GM12801 (cell line): ENCODE data around the gene ATAD3A.

Experiments
- TF ChIP-seq, protein P1 (sequence below): IDR thresholded peaks from one replicate; pipeline ENCODE4 v1.5.1; 2011; ENCODE audit warnings: control low read depth; ENCODE audit not compliant: insufficient read length; ENCODE audit errors: extremely low read depth

The ATAD3A gene

GRCh38 chr1:1491601-1492000 lies 20.4 kb upstream of the ATAD3A start:
- TF ChIP-seq, protein P1, sequence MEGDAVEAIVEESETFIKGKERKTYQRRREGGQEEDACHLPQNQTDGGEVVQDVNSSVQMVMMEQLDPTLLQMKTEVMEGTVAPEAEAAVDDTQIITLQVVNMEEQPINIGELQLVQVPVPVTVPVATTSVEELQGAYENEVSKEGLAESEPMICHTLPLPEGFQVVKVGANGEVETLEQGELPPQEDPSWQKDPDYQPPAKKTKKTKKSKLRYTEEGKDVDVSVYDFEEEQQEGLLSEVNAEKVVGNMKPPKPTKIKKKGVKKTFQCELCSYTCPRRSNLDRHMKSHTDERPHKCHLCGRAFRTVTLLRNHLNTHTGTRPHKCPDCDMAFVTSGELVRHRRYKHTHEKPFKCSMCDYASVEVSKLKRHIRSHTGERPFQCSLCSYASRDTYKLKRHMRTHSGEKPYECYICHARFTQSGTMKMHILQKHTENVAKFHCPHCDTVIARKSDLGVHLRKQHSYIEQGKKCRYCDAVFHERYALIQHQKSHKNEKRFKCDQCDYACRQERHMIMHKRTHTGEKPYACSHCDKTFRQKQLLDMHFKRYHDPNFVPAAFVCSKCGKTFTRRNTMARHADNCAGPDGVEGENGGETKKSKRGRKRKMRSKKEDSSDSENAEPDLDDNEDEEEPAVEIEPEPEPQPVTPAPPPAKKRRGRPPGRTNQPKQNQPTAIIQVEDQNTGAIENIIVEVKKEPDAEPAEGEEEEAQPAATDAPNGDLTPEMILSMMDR: no peak

DNA sequence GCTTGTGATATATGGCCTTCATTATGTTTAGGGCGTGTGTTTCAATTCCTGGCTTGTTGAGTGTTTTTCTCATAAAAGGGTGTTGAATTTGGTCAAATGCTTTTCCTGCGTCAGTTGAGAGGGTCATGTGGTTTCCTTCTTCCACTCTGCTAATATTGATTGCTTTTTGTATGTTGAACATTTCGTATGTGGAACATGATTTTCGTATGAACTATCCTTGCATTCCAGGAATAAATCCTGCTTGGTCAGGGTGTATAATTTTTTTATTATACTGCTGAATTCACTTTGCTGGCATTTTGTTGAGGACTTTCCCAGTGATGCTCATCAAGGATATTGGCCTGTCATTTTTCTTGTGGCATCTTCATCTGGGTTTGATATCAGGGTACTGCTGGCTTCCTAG lies 4.7 kb upstream of the ATAD3A start:
- TF ChIP-seq, protein P1: no peak

DNA sequence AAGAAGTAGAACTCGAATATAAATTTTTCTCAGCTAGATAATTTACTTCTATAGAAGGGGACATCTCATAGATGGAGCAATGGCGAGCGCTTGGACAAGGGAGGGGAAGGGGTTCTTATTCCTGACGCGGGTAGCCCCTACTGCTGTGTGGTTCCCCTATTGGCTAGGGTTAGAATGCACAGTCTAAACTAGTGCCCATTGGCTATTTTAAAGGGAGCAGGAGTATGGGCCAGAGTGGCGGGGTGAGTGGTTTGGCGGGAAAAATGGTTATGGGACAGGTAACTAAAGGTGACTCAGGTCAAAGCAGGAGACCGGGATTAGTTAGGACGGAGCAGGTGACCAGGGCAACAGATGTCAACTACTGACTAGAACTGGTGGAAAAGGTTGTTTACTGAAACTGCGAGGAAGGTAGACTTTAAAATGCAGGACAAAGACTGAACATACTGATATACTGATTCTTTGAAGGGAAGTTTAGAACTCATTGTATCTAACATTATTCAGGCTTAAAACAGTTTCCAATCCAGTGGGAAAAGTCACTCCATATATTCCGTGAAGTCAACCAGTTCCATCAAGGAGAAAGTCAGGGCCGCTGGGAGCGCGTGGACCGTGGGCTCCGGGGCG lies 940 bp upstream of the ATAD3A start:
- TF ChIP-seq, protein P1: no peak

DNA sequence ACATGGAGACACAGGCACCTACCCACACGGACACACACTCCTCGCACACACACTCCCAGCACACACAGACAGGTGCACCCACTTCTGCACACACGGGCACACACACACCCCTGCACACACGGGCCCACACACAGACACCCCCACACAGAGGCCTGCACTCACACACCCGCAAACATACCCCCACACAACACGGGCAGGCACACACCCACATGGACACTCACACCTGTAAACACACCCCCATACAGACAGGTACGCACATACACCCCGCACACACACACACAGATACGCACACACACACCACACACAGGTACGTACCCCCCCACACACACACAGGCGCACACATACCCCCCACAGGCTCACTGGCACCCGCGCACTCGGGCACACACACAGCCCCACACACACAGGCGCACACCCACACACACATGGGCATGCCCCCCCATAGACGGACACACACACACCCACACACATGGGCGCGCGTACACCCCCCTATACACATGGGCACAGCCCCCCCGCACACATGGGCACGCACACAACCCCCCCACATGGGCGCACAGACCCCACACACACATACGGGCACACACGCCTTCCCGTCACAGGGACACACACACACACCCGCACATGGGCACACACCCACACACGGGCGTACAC lies 6.1 kb downstream of the ATAD3A start:
- TF ChIP-seq, protein P1: no peak

GRCh38 chr1:1521331-1521730 lies 9.4 kb downstream of the ATAD3A start:
- TF ChIP-seq, protein P1: no peak

DNA sequence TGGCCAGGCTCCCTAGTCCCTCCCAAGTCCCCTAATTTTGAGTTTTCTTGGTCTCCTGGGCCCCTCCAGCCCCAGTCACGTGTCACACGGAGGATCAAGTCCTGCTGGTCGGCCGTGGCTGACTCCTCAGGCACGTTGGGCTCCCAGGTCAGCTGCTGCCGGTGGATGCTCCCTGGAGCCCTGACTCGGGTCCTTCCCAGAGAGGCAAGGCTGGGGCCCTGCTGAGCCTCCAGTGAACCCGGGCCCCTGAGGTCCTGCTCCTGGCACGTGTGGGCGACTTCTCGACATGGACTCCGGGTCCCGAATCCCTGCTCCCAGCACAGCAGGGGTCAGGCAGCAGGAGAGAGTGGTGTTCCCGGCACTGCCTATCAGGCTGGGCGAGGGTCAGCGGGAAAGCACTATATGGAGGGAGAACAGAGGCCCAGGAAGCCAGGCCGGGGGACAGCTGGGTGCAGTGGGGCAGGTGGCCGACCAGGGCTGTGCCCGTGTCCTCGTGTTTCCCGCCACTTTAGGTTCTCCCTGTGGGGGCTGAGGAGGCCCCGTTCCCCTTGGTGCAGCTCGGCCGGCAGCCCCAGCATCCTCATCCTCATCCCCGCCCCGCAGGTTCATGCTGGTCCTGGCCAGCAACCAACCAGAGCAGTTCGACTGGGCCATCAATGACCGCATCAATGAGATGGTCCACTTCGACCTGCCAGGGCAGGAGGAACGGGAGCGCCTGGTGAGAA lies 15.3 kb downstream of the ATAD3A start:
- TF ChIP-seq, protein P1: no peak
